Esophagus squamous epithelium (tissue), 5 donors: ENCODE data around the gene AK3. TPM values are rescaled to one million over a fixed set of nuclear protein-coding genes. Genes with fewer than 3 reads are reported as not detected.

ENCODE experiments used
- DNase-seq: peaks from one replicate; lab custom pipeline; 2025; lab: John Stamatoyannopoulos, UW
- H3K27ac ChIP-seq, 4 donors: fragments of 200-600 bp; sonication (generic); one replicate each; pipeline ENCODE4 v1.5.1; 2016 to 2019; ENCODE audit warnings: mild to moderate bottlenecking in 1 of 4
- H3K27me3 ChIP-seq, 4 donors: fragments of 200-600 bp; sonication (generic); 1 replicate in 3 of 4; 2 replicates in 1 of 4; pipeline versions ENCODE4 v1.5.1 to v1.6.0; 2017 to 2021; ENCODE audit warnings: antibody characterized with exemption in 1 of 4
- H3K36me3 ChIP-seq, 3 donors: fragments of 200-600 bp; sonication (generic); one replicate each; pipeline ENCODE4 v1.5.1; 2016 to 2019
- H3K4me1 ChIP-seq, 3 donors: fragments of 200-600 bp; sonication (generic); one replicate each; pipeline ENCODE4 v1.5.1; 2017 to 2019
- H3K4me3 ChIP-seq, 4 donors: fragments of 200-600 bp; sonication (generic); 1 replicate in 3 of 4; 2 replicates in 1 of 4; pipeline ENCODE4 v1.5.1; 2016 to 2019; ENCODE audit warnings: mild to moderate bottlenecking in 2 of 4, moderate library complexity in 1 of 4
- H3K9me3 ChIP-seq, 3 donors: fragments of 200-600 bp; sonication (generic); one replicate each; pipeline ENCODE4 v1.5.1; 2016 to 2019
- CTCF ChIP-seq, 6 experiments: fragments of 450-650 bp in 4 of 6; fragments of 200-600 bp in 2 of 6; sonication (generic) in 2 of 6; IDR thresholded peaks; one replicate each; pipeline ENCODE4 v1.5.1; 2016 to 2019; ENCODE audit warnings: antibody characterized with exemption in 6 of 6, mild to moderate bottlenecking in 4 of 6, moderate library complexity in 4 of 6
- POLR2A ChIP-seq, 4 donors: fragments of 450-650 bp; IDR thresholded peaks; one replicate each; pipeline ENCODE4 v1.6.1; 2017; ENCODE audit warnings: antibody characterized with exemption in 4 of 4, mild to moderate bottlenecking in 4 of 4, moderate library complexity in 3 of 4
- WGBS, 2 donors: methylation state at CpG; one replicate each; pipeline ENCODE4 v1.1.5; 2018; 5-methylcytosine and 5-hydroxymethylcytosine counted together
- intact Hi-C: fragments of 100-400 bp; cut with DNase I; formaldehyde crosslinking; loops from one replicate; pipeline ENCODE4 v1.15.0; 2022
- total RNA-seq, 4 donors: library from RNA; depleted of rRNA; stranded (reverse); fragments of >200 nt; gene quantifications; one replicate each; pipeline ENCODE4 v1.1.0, GENCODE V29; 2016
- donor health status: DM: yes; HTN: yes; CAD: no.

The AK3 gene
- total RNA-seq, 4 donors from 2014 or later: 47.8 to 104 (median 81.2) TPM

- Histone ChIP-seq H3K36me3 (no peaks in the 10 kb centered on the region), H3K27me3 (no peaks in the 10 kb centered on the region), H3K4me1 (peaks cover 0 to 54% (median 12%) of the 10 kb centered on the region in 3 donors), H3K9me3 (no peaks in the 10 kb centered on the region), H3K4me3 (peak overlapping the region; percentile 71 to 93 (median 88)), H3K27ac (peak overlapping the region; percentile 95 to 99 (median 98))
- no peak for DNase-seq
- WGBS, 2 donors: 0 to 1% methylated on average over 16 of the region's 16 CpGs
- intact Hi-C loops: no loop called here
- TF ChIP-seq CTCF (IDR thresholded peaks at IDR 0.05) (no peak), POLR2A (IDR thresholded peaks at IDR 0.05) (no peak)
Measured at GRCh38 chr9:4678679-4679267, 62.2 kb downstream of the AK3 start.

- Histone ChIP-seq H3K9me3 (no peaks in the 10 kb centered on the region), H3K27me3 (no peaks in the 10 kb centered on the region), H3K27ac (peak overlapping the region in 2 of 4 donors; percentile 37 to 95), H3K36me3 (no peaks in the 10 kb centered on the region), H3K4me1 (peaks cover 0 to 43% (median 11%) of the 10 kb centered on the region in 3 donors), H3K4me3 (no peak overlapping the region)
- WGBS, 2 donors: 82 to 89% methylated on average over 3 of the region's 3 CpGs
- TF ChIP-seq POLR2A (IDR thresholded peaks at IDR 0.05): no peak
- intact Hi-C loops: no loop called here
- no peak for DNase-seq
Measured at GRCh38 chr9:4677392-4677791, 63.6 kb downstream of the AK3 start.

- Histone ChIP-seq H3K36me3 (no peaks in the 10 kb centered on the region), H3K9me3 (no peaks in the 10 kb centered on the region), H3K27me3 (no peaks in the 10 kb centered on the region), H3K4me1 (peaks cover 0 to 23% (median 4%) of the 10 kb centered on the region in 3 donors), H3K27ac (peak overlapping the region in 1 of 4 donors; percentile 6), H3K4me3 (no peak overlapping the region)
- no peak for DNase-seq
- intact Hi-C loops: no loop called here
- TF ChIP-seq CTCF (IDR thresholded peaks at IDR 0.05): no peak
- TF ChIP-seq POLR2A (IDR thresholded peaks at IDR 0.05): no peak
Measured at GRCh38 chr9:4674783-4675182, 66.2 kb downstream of the AK3 start.

- intact Hi-C loops: no loop called here
- Histone ChIP-seq H3K36me3 (no peaks in the 10 kb centered on the region), H3K27ac (no peak overlapping the region), H3K4me1 (peaks cover 0 to 15% (median 0%) of the 10 kb centered on the region in 3 donors), H3K27me3 (no peaks in the 10 kb centered on the region), H3K4me3 (no peak overlapping the region), H3K9me3 (no peaks in the 10 kb centered on the region)
- 88 to 100% methylated on average over 1 of the region's 1 CpG for WGBS, 2 donors
- no peak for DNase-seq
- TF ChIP-seq POLR2A (IDR thresholded peaks at IDR 0.05): no peak
- TF ChIP-seq CTCF (IDR thresholded peaks at IDR 0.05): no peak
Measured at GRCh38 chr9:4671737-4672136, 69.3 kb downstream of the AK3 start.

- Histone ChIP-seq H3K4me1 (peaks cover 0 to 26% (median under 1%) of the 10 kb centered on the region in 3 donors), H3K4me3 (no peak overlapping the region), H3K27me3 (no peaks in the 10 kb centered on the region), H3K36me3 (no peaks in the 10 kb centered on the region), H3K9me3 (no peaks in the 10 kb centered on the region), H3K27ac (no peak overlapping the region)
- no peak for TF ChIP-seq POLR2A (IDR thresholded peaks at IDR 0.05)
- no peak for TF ChIP-seq CTCF (IDR thresholded peaks at IDR 0.05)
- DNase-seq: no peak
- WGBS, 2 donors: 74 to 83% methylated on average over 3 of the region's 3 CpGs
- intact Hi-C loops: no loop called here
Measured at GRCh38 chr9:4670591-4670990, 70.4 kb downstream of the AK3 start.
